GM12878 (cell line): ENCODE data around the gene NDC1. TPM values are rescaled to one million over a fixed set of nuclear protein-coding genes. Genes with fewer than 3 reads are reported as not detected.

Source experiments
- ATAC-seq: fragments of 200-7000 bp; cut with Tn5 transposase; 3 replicates; pipeline ENCODE4 v1.9.1; 2020; ENCODE audit warnings: mild to moderate bottlenecking, moderate library complexity
- BruUV-seq: library from RNA; stranded (reverse); fragments of 400-500 nt; replicated peaks from 2 replicates; lab custom pipeline; 2021; lab: Mats Ljungman, UMichigan
- CTCF ChIA-PET: fragments of 300-600 bp; sonication (Branson Sonifier 250); formaldehyde crosslinking; extraction: SDS; loops from one replicate; lab custom pipeline; 2021; ENCODE audit warnings: inconsistent platforms; lab: Yijun Ruan, JAX
- POLR2A ChIA-PET: fragments of 350-600 bp; formaldehyde crosslinking; extraction: SDS; loops from one replicate; lab custom pipeline; 2021; ENCODE audit warnings: inconsistent platforms; lab: Charles Lee
- RAD21 ChIA-PET: fragments of 300-600 bp; sonication (Branson Sonifier 250); formaldehyde crosslinking; loops from one replicate; lab custom pipeline; 2023; ENCODE audit warnings: antibody characterized with exemption; ENCODE audit not compliant: unreplicated experiment; lab: Charles Lee
- SMC1A ChIA-PET: fragments of 300-600 bp; sonication (Branson Sonifier 250); formaldehyde crosslinking; loops from one replicate; lab custom pipeline; 2023; ENCODE audit not compliant: unreplicated experiment, uncharacterized antibody; lab: Charles Lee
- DNase-seq: peaks from one replicate; pipeline ENCODE4 v3.0.0-alpha.2; 2011; ENCODE audit warnings: low read depth, low spot score
- FAIRE-seq: peaks from 3 replicates; lab custom pipeline; 2011; peaks lifted over from hg19 to GRCh38; lab: Jason Lieb, UNC
- H2AFZ ChIP-seq: 2 replicates; pipeline ENCODE4 v1.6.0; 2011; ENCODE audit warnings: low read depth, low read length, control low read depth; ENCODE audit not compliant: control insufficient read depth
- H3K27ac ChIP-seq: 2 replicates; pipeline ENCODE4 v1.5.1; 2011; ENCODE audit warnings: control low read depth; ENCODE audit not compliant: control insufficient read depth, insufficient read depth
- H3K27me3 ChIP-seq, 2 experiments: replicated peaks in 1 of 2; 2 replicates each; pipeline versions ENCODE4 v1.6.0 to v1.6.1; 2011; ENCODE audit warnings: low read length in 1 of 2; ENCODE audit not compliant: control insufficient read depth in 2 of 2, insufficient read depth in 2 of 2
- H3K36me3 ChIP-seq, 2 experiments: 2 replicates each; pipeline ENCODE4 v1.5.1; 2011; ENCODE audit warnings: low read length in 1 of 2; ENCODE audit not compliant: control insufficient read depth in 2 of 2, insufficient read depth in 2 of 2
- H3K4me1 ChIP-seq: 2 replicates; pipeline ENCODE4 v1.6.1; 2011; ENCODE audit warnings: mild to moderate bottlenecking, low read length, moderate library complexity, mixed read lengths; ENCODE audit not compliant: control insufficient read depth, insufficient read depth
- H3K4me2 ChIP-seq: 2 replicates; pipeline ENCODE4 v1.6.0; 2011; ENCODE audit warnings: control low read depth; ENCODE audit not compliant: control insufficient read depth, insufficient read depth
- H3K4me3 ChIP-seq: fragments of 200-600 bp; sonication (generic); 2 replicates; pipeline ENCODE4 v1.5.1; 2016
- H3K79me2 ChIP-seq: 2 replicates; pipeline ENCODE4 v1.6.0; 2011; ENCODE audit warnings: low read length; ENCODE audit not compliant: control insufficient read depth, insufficient read depth
- H3K9ac ChIP-seq: 2 replicates; pipeline ENCODE4 v1.8.0; 2011; ENCODE audit warnings: low read length, control low read depth, mixed read lengths; ENCODE audit not compliant: control insufficient read depth, insufficient read depth
- H3K9me3 ChIP-seq: replicated peaks from 3 replicates; pipeline ENCODE4 v1.5.1; 2011; ENCODE audit warnings: mild to moderate bottlenecking, low read length; ENCODE audit not compliant: control insufficient read depth, insufficient read depth
- H4K20me1 ChIP-seq: 2 replicates; pipeline ENCODE4 v1.6.0; 2011; ENCODE audit not compliant: control insufficient read depth, insufficient read depth
- BCLAF1 ChIP-seq: fragments of 450-650 bp; IDR thresholded peaks from 2 replicates; pipeline ENCODE4 v1.6.1; 2017; ENCODE audit warnings: antibody characterized with exemption, mild to moderate bottlenecking, moderate library complexity
- JUNB ChIP-seq: IDR thresholded peaks from 2 replicates; pipeline ENCODE4 v1.6.1; 2016; ENCODE audit warnings: antibody characterized with exemption, mild to moderate bottlenecking
- MXI1 ChIP-seq: fragments of 150-350 bp; IDR thresholded peaks from 2 replicates; pipeline ENCODE4 v1.6.1; 2011; ENCODE audit warnings: low read depth, mild to moderate bottlenecking, inconsistent platforms, low read length, improper control_type of control experiment
- SIN3A ChIP-seq: IDR thresholded peaks from 2 replicates; pipeline ENCODE4 v1.6.1; 2012; ENCODE audit warnings: low read depth, low read length, improper control_type of control experiment
- SMAD5 ChIP-seq: IDR thresholded peaks from 2 replicates; pipeline ENCODE4 v1.6.1; 2016; ENCODE audit warnings: antibody characterized with exemption, low read depth
- TCF12 ChIP-seq: IDR thresholded peaks from 2 replicates; pipeline ENCODE4 v1.6.1; 2011; ENCODE audit warnings: low read depth, mild to moderate bottlenecking, low read length
- WGBS: methylation state at CpG from one replicate; pipeline ENCODE4 v1.1.6; 2016; ENCODE audit warnings: low lambda C conversion rate; ENCODE audit not compliant: insufficient replicate concordance, insufficient coverage; ENCODE audit errors: missing lambda C conversion rate; 5-methylcytosine and 5-hydroxymethylcytosine counted together
- in situ Hi-C: fragments of 300-500 bp; cut with MboI; formaldehyde crosslinking; loops from 9 replicates; pipeline ENCODE4 v1.14.3; 2018; ENCODE audit warnings: mixed read lengths
- intact Hi-C: fragments of 100-400 bp; cut with micrococcal nuclease; formaldehyde crosslinking; loops from one replicate; pipeline ENCODE4 v1.14.2; 2022; ENCODE audit not compliant: unreplicated experiment
- polyA plus RNA-seq, 11 experiments: library from polyadenylated mRNA; depleted of rRNA in 4 of 11; unstranded in 6 of 11; stranded (reverse) in 5 of 11; fragments of >200 nt; fragmentation: Nextera tagmentation in 4 of 11; fragmentation: Illumina TruSeq in 1 of 11; extraction: Ambion mirVana in 4 of 11; extraction: Trizol in 1 of 11; gene quantifications; 1 replicate in 1 of 11; 2 replicates in 10 of 11; pipeline versions ENCODE4 v1.2.1 to v1.2.3, GENCODE V29; 2011 to 2016; ENCODE audit warnings: inconsistent platforms in 2 of 11, missing spikeins in 2 of 11, low read depth in 1 of 11
- total RNA-seq, 4 experiments: library from RNA; depleted of rRNA in 3 of 4; stranded (reverse); fragments of >200 nt in 3 of 4; fragmentation: Illumina TruSeq in 1 of 4; extraction: Trizol in 1 of 4; gene quantifications; 2 replicates each; pipeline versions ENCODE4 v1.2.1 to v1.2.3, GENCODE V29; 2013 to 2021
- TF ChIP-seq, protein P1 (sequence below): IDR thresholded peaks from 2 replicates; pipeline ENCODE4 v1.6.1; 2011; ENCODE audit warnings: borderline replicate concordance, low read depth, mild to moderate bottlenecking, moderate library complexity, low read length; ENCODE audit not compliant: insufficient read depth, poor library complexity, severe bottlenecking

Gene NDC1
- total and polyA plus RNA-seq, 10 of the 15 experiments (the other 5 are each of a cell fraction or from before 2014, with no cell fraction given) = 20.2 to 77.6 (median 47.1) TPM

- peaks cover 10 to 27% of the 10 kb centered on the region in 2 experiments for H3K36me3 ChIP-seq
- H3K27ac ChIP-seq = no peak overlapping the region
- no peaks in the 10 kb centered on the region for H3K9me3 ChIP-seq
- 94% methylated on average over 1 of the region's 1 CpG for WGBS
- FAIRE-seq = no peak
- no peaks in the 10 kb centered on the region for H3K27me3 ChIP-seq
- ATAC-seq = no peak
- no peak for DNase-seq
- in situ Hi-C loops = no loop called here
- no peak overlapping the region for H3K4me3 ChIP-seq
- ChIA-PET RAD21 (no interaction called here), CTCF (interaction anchor here (1.6 kb wide), 1 partner anchor 12 kb away, joined by 3 read pairs; no protein-coding TSS in a partner anchor), SMC1A (no interaction called here), POLR2A (no interaction called here)
- TF ChIP-seq SIN3A = no peak
- TF ChIP-seq BCLAF1 = no peak
- no peak for TF ChIP-seq MXI1
- TF ChIP-seq JUNB = no peak
- TF ChIP-seq SMAD5 = no peak
- TF ChIP-seq TCF12 = no peak
- TF ChIP-seq, protein P1, sequence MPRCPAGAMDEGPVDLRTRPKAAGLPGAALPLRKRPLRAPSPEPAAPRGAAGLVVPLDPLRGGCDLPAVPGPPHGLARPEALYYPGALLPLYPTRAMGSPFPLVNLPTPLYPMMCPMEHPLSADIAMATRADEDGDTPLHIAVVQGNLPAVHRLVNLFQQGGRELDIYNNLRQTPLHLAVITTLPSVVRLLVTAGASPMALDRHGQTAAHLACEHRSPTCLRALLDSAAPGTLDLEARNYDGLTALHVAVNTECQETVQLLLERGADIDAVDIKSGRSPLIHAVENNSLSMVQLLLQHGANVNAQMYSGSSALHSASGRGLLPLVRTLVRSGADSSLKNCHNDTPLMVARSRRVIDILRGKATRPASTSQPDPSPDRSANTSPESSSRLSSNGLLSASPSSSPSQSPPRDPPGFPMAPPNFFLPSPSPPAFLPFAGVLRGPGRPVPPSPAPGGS = no peak
- no peak overlapping the region for H3K4me2 ChIP-seq
- BruUV-seq = no TSS peak
- H3K9ac ChIP-seq = no peak overlapping the region
- no peaks in the 10 kb centered on the region for H3K79me2 ChIP-seq
- no peaks in the 10 kb centered on the region for H3K4me1 ChIP-seq
- H4K20me1 ChIP-seq = no peaks in the 10 kb centered on the region
- intact Hi-C loops = no loop called here
- H2AFZ ChIP-seq = no peak overlapping the region
These were observed 37.5 kb downstream of the NDC1 start for GRCh38 chr1:53800621-53801020.
